Type B pancreatic cell (in vitro differentiated cells): ENCODE measurements around the gene TADA1. TPM values are rescaled to one million over a fixed set of nuclear protein-coding genes. Genes with fewer than 3 reads are reported as not detected.
A peak's percentile ranks its signal among the peaks of the same experiment; 100 is the strongest.

Experiments used
- DNase-seq: peaks from one replicate; pipeline ENCODE4 v3.0.0; 2021; ENCODE audit warnings: mixed read lengths; ENCODE audit not compliant: unreplicated experiment; ENCODE audit errors: extremely low spot score
- H3K27ac Mint-ChIP-seq: 2 replicates; pipeline ENCODE4 v1.8.0; 2021; ENCODE audit warnings: mild to moderate bottlenecking, mixed read lengths
- H3K27me3 Mint-ChIP-seq: 2 replicates; pipeline ENCODE4 v1.8.0; 2021; ENCODE audit warnings: mixed read lengths
- H3K36me3 Mint-ChIP-seq: 2 replicates; pipeline ENCODE4 v1.8.0; 2021; ENCODE audit warnings: mixed read lengths
- H3K4me1 Mint-ChIP-seq: one replicate; pipeline ENCODE4 v1.8.0; 2021; ENCODE audit warnings: mixed read lengths; ENCODE audit not compliant: unreplicated experiment
- H3K4me3 Mint-ChIP-seq: 2 replicates; pipeline ENCODE4 v1.8.0; 2021; ENCODE audit warnings: mild to moderate bottlenecking, mixed read lengths
- H3K9me3 Mint-ChIP-seq: 2 replicates; pipeline ENCODE4 v1.8.0; 2021; ENCODE audit warnings: mixed read lengths
- CTCF ChIP-seq: fragments of 200-600 bp; sonication (generic); conservative IDR thresholded peaks from 2 replicates; pipeline ENCODE4 v1.5.0; 2021; ENCODE audit warnings: antibody characterized with exemption, mild to moderate bottlenecking
- long read RNA-seq: library from polyadenylated mRNA; unstranded; transcript quantifications from one replicate; pipeline ENCODE4 v2.0.0, GENCODE V29; 2020
- total RNA-seq: library from RNA; stranded (reverse); gene quantifications from 2 replicates; pipeline ENCODE4 v1.2.1, GENCODE V29; 2021; ENCODE audit warnings: low replicate concordance

Gene TADA1
- 12.4 and 18.4 TPM in 2 replicates for total RNA-seq
- long read RNA-seq, transcript TADA1-201 (8 exons, 2,159 nt) = major isoform, 15 of 21 reads
- long read RNA-seq, partial matches to known transcripts = 1 of 21 reads
- long read RNA-seq, other reads (novel, unspliced or antisense) = 4 of 21 reads

DNA sequence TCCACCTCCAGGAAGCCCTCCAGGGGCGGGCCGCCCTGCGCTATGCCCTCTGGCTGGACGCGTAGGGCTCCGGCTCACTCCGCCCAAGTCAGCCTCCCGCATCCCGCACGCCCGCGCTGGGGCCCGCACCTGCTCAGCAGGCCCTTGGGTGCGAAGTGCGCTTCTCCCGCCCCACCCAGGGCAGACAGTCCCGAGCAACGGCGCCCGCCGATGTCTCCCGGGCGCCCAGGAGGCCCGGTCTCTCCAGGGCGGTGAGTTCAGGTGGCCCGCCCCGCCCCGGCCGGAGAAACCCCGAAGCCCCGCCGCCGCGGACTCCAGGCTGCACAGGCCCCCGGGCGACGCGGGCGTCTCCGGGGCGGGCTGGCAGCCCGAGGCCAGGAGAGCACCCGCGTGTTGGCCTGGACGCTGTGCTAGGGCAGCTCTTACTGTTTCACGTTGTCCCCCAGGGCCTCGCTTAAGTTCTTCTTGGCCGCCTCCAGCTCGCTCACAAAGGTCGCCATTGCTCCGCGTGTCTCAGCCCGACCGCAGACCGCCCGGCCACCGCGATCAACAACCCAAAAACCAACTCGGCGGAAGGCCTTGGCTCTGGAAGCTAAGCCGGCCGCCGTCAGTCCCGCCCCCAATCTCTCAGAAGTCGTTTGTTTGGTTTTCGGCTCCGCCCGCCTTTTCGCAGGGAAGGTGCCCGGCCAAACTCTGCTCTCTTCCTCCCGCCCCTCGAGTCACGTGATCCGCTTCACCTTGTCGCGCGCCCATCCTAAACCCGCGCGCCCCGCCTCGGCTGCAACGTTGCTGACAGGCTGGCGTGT, at the start of gene TADA1:
Gene TADA1 (minus strand): TSS at position 531 of the 806 bp plus-strand sequence. CDS start 31 bp downstream, at position 500.
- Mint-ChIP-seq H3K4me3 (peak within 1 kb of the TSS; percentile 96), H3K9me3 (no peaks in the 10 kb centered on the region), H3K36me3 (peaks cover 8% of the 10 kb centered on the region), H3K27ac (peak within 1 kb of the TSS; percentile 94), H3K27me3 (peaks cover 4% of the 10 kb centered on the region), H3K4me1 (peaks cover 31% of the 10 kb centered on the region)
- peak; percentile 98 for DNase-seq
- TF ChIP-seq CTCF = no peak

DNA sequence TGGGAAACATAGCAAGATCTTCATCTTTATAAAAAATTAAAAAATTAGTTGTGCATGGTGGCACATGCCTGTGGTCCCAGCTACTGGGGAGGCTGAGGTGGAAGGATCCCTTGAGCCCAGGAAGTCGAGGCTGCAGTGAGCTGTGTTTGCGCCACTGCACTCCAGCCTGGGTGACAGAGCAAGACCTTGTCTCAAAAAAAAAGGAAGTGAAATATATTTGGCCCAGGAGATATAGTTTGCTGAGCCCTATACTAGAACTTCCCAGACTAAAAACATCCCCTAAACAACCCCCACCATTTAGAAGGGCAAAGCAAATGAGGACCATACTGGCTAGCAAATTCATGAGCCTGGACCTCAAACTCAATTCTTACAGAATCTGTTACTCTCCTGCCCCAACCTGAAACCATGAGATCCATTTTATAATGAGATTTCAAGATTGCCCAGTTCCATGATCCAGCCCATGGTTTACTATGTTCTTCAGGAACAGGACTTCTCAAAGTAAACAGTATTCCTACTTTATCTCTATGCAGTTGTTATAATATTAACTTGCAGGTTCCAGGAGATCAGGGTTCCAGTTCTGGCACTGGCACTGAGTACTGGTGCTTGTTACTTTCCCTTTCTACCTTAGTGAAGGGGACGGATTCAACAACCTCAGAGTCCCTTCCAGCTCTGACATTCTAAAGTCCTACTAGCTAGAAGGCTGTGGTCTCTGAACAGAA, 48.9 kb upstream of the TADA1 start:
- Mint-ChIP-seq H3K9me3 (no peaks in the 10 kb centered on the region), H3K36me3 (no peaks in the 10 kb centered on the region), H3K27ac (no peak overlapping the region), H3K4me3 (no peak overlapping the region), H3K4me1 (no peaks in the 10 kb centered on the region), H3K27me3 (peaks cover 59% of the 10 kb centered on the region)
- no peak for TF ChIP-seq CTCF
- DNase-seq = no peak

- no peak for TF ChIP-seq CTCF
- Mint-ChIP-seq H3K4me3 (peak overlapping the region; percentile 74), H3K9me3 (no peaks in the 10 kb centered on the region), H3K27me3 (peaks cover 74% of the 10 kb centered on the region), H3K36me3 (no peaks in the 10 kb centered on the region), H3K27ac (no peak overlapping the region), H3K4me1 (no peaks in the 10 kb centered on the region)
- peak; percentile 69 for DNase-seq
Measured at GRCh38 chr1:166920561-166921475, 44.8 kb upstream of the TADA1 start.

- Mint-ChIP-seq H3K36me3 (no peaks in the 10 kb centered on the region), H3K27me3 (peaks cover 76% of the 10 kb centered on the region), H3K4me1 (no peaks in the 10 kb centered on the region), H3K4me3 (no peak overlapping the region), H3K27ac (no peak overlapping the region), H3K9me3 (no peaks in the 10 kb centered on the region)
- DNase-seq = no peak
- no peak for TF ChIP-seq CTCF
Measured at GRCh38 chr1:166918956-166919316, 42.9 kb upstream of the TADA1 start.
